ENCODE measurements around the gene LTBP1.
"Not testable (repeated sequence)": the region's sequence is repeated elsewhere in the genome, so short reads cannot be mapped to it uniquely, and the experiment has no call there.

The LTBP1 gene

GRCh38 chr2:33158482-33159003 lies 211.8 kb downstream of the LTBP1 start:
- no peak for DNase-seq

GRCh38 chr2:33160191-33160590 lies 213.4 kb downstream of the LTBP1 start:
- no peak for DNase-seq

GRCh38 chr2:33166287-33166881 lies 219.6 kb downstream of the LTBP1 start:
- DNase-seq: no peak

- no peak for DNase-seq
Observed at GRCh38 chr2:33167622-33168245, 221.0 kb downstream of the LTBP1 start.

- DNase-seq: no peak
Observed at GRCh38 chr2:33168425-33168824, 221.7 kb downstream of the LTBP1 start.

GRCh38 chr2:33168922-33169321 lies 222.2 kb downstream of the LTBP1 start:
- no peak for DNase-seq

GRCh38 chr2:33170251-33170650 lies 223.5 kb downstream of the LTBP1 start:
- DNase-seq: not testable (repeated sequence)

GRCh38 chr2:33177627-33178026 lies 230.9 kb downstream of the LTBP1 start:
- no peak for DNase-seq

- DNase-seq: no peak
Observed at GRCh38 chr2:33178209-33178608, 231.5 kb downstream of the LTBP1 start.

GRCh38 chr2:33180915-33181314 lies 234.2 kb downstream of the LTBP1 start:
- DNase-seq: no peak

- no peak for DNase-seq
Observed at GRCh38 chr2:33181466-33181865, 234.7 kb downstream of the LTBP1 start.

- no peak for DNase-seq
Observed at GRCh38 chr2:33184041-33184440, 237.3 kb downstream of the LTBP1 start.

GRCh38 chr2:33186937-33187336 lies 240.2 kb downstream of the LTBP1 start:
- DNase-seq: no peak

- DNase-seq: no peak
Observed at GRCh38 chr2:33188799-33189198, 242.0 kb downstream of the LTBP1 start.

GRCh38 chr2:33190393-33190937 lies 243.7 kb downstream of the LTBP1 start:
- DNase-seq: no peak

- no peak for DNase-seq
Observed at GRCh38 chr2:33195891-33196290, 249.1 kb downstream of the LTBP1 start.

GRCh38 chr2:33196700-33197099 lies 249.9 kb downstream of the LTBP1 start:
- no peak for DNase-seq

GRCh38 chr2:33197198-33197938 lies 250.6 kb downstream of the LTBP1 start:
- DNase-seq: no peak

- DNase-seq: no peak
Observed at GRCh38 chr2:33202641-33203522, 256.1 kb downstream of the LTBP1 start.

GRCh38 chr2:33204945-33205344 lies 258.2 kb downstream of the LTBP1 start:
- DNase-seq: no peak

GRCh38 chr2:33205693-33206434 lies 259.1 kb downstream of the LTBP1 start:
- DNase-seq: no peak

GRCh38 chr2:33207151-33207740 lies 260.5 kb downstream of the LTBP1 start:
- DNase-seq: no peak
